Embryonic facial prominence (tissue), 1 donor: Measurements from ENCODE around the gene RPGRIP1L.

Source experiments
- DNase-seq: peaks from one replicate; pipeline ENCODE4 v3.0.0-alpha.2; 2016; ENCODE audit errors: extremely low spot score

The RPGRIP1L gene

DNA sequence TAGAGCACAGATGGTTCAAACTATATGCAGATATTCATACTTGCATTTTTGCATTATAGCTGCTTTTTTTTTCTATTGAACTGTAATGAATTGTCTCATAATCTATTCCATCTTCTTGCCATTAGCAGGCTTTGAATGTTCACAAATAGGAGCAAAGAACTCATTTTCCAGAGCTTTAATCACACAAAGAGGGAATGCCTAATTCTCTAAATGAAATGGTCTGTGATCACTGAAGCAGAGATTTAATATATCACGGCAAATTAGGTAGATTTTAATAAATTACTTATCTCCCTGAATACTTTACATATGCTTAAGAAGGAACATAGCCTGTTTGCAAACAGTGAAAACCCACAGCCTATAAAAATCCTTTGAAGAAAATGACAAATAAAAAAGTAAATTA lies 103.0 kb downstream of the RPGRIP1L start:
- DNase-seq = no peak

GRCh38 chr16:53600126-53600525 lies 103.5 kb downstream of the RPGRIP1L start:
- peak; percentile 63 for DNase-seq

- no peak for DNase-seq
Measured at GRCh38 chr16:53599548-53599947, 104.1 kb downstream of the RPGRIP1L start.

- peak; percentile 43 for DNase-seq
Measured at GRCh38 chr16:53598511-53599275, 105.0 kb downstream of the RPGRIP1L start.

DNA sequence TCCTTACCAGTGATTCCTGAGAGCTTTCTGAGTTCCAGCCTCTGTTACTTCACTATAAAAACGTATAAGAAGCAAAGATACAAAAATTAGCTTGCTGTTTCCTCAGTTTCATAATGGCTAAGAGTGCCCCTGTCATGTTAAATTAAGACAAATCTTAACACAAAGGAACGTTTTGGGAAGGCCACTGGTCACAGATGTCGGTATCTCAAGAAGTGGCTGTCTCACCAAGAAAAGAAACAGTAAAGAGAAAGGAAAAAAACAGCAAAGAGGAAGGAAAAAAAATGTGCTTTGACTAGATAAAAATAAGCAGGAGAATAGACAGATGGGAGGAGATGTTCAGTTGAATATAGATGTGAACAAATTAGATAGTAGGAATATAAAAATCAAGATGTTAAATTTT lies 105.9 kb downstream of the RPGRIP1L start:
- DNase-seq = no peak

DNA sequence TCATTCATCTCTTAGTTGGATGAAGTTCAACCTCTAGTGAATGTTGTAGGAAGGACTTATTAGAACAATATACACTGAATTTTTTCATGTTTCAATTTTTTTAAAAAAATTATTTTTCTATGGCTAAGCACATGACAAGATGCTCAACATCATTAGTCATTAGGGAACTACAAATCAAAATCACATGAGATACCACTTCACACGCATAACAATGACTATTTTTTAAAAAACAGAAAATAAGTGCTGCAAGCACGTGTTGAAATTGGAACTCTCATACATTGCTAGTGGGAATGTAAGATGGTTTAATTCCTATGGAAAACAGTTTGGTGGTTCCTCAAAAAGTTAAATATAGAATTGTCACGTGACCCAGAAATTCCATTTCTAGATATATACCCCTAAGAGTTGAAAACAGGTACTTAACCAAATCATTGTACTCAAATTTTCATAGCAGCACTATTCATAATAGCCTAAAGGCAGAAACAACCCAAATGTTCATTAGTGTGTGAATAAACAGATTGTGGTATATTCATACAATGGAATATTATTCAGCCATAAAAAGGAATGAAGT lies 115.5 kb downstream of the RPGRIP1L start:
- DNase-seq = no peak

GRCh38 chr16:53583401-53583800 lies 120.3 kb downstream of the RPGRIP1L start:
- DNase-seq = no peak

DNA sequence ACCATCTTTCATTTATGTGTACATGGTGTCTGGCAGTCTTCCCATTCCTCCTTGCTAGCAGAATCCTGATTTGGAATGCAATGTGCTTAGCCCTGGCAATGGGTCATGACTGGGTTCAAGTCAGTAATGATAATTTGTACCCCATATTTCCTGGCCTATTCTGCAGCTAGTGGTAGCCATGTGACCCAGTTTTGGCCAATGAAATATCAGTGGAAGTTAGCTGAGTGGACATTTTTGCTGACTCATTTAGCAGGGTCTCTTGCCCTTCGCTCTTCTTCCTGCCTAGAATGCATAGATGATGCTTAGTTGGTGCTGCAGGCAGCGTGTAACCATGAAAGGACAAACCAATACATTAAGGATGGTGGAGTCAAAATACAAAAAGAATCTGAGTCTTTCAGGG lies 121.9 kb downstream of the RPGRIP1L start:
- no peak for DNase-seq

GRCh38 chr16:53580038-53580802 lies 123.4 kb downstream of the RPGRIP1L start:
- DNase-seq = no peak

DNA sequence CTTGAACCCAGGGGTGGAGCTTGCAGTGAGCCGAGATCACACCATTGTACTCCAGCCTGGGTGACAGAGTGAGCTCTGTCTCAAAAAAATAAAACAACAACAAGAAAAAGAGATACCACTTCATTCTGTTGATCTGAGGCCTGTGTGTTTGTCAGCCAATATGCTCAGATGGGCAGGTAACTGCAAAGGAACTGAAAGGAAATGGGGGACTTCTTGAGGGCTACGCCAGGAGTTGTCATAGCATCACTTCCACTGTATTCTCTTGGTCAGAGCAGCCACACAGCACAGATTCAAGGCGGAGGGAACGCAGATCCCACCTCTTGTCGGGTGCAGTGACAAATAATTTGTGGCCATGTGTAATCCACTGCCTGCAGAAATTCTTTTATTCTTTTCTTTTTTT lies 126.8 kb downstream of the RPGRIP1L start:
- no peak for DNase-seq

DNA sequence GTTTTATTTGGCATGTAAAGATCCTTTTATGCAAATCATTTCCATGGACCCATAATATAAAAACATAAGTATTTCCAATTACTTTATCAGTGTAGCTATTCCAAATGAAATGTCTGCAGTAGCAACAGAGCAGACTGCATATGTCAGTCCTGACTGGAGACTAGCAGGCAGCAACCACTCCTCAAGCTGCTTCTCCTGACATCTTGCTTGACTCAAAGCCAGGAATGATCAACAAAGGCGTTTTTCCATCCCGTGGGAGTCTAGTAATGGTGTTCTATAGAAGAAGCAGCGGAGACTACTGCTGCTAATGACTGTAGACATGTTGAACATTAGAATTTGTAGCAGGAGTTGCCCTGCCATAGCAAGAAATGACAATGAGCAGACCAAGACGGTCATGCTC lies 127.4 kb downstream of the RPGRIP1L start:
- DNase-seq = no peak

DNA sequence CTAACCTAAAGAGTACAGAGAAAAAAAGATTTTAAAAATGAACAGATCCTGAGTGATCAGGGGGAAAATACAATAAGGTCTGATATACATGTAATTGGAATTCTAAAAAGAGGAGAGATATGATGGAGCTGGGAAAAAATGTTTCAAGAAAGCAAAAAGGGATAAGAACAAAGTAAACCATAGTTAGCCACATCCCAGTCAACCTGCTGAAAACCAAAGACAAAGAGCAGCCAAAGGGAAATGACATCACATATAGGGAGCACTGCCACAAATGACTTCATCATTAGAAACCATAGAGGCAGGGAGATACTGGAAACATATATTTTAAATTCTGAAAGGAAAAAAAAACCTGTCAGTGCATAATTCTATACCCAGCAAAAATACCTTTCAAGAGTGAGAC lies 131.9 kb downstream of the RPGRIP1L start:
- DNase-seq = no peak

DNA sequence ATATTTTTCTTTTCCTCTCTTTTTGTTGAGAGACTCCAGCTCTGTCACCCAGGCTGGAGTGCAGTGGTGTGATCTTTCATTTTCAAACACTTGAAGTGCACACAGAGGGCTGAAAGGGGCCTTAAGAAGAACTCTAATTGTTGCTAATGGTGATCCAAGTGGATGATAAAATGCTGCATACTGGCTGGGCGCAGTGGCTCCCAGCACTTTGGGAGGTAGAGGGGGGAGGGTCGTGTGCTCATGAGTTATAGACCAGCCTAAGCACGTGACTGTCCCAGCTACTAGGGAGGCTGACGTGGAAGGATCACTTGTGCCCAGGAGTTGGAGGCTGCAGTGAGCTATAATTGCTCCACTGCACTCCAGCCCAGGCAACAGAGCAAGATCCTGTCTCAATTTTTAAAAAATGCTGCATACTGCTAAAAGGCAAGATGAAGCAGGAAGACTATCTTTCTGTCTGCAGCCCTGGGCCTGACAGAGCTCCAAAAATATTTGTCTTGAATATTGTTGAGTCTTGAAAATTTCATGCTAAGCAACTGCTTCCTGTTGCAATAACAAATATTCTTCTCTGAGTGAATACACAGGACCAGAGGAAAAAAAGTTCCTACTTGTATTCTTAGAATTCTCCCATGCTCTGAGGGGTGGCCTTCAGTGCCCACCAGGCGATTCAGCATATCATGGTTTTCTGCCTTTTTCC lies 137.0 kb downstream of the RPGRIP1L start:
- no peak for DNase-seq

DNA sequence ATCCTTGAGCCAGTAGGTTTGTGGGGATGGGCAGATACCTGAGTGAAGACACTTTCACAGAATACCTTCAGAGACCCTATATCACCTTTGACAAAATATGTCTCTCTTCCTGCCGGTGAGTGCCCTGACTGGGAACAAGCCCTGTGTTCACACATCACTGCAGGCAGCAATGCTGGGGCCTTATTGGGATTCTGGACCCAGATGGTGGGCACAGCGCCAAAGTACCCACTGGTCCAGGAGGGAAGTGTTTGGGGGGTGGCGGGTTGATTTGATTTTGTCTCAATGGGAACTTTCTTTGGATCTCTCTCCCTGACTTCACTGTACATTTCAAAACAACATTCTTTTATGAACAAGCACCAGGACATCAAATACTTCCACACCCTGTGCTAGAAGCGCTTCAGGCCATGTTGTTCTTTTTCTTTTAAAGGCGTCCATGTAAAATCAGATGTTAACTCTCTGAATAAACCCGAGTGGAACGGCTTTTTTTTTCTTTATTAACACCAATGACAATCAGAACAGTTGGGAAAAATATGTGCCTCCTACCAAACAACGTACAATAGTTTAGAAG lies 138.3 kb downstream of the RPGRIP1L start:
- DNase-seq = peak; percentile 24

DNA sequence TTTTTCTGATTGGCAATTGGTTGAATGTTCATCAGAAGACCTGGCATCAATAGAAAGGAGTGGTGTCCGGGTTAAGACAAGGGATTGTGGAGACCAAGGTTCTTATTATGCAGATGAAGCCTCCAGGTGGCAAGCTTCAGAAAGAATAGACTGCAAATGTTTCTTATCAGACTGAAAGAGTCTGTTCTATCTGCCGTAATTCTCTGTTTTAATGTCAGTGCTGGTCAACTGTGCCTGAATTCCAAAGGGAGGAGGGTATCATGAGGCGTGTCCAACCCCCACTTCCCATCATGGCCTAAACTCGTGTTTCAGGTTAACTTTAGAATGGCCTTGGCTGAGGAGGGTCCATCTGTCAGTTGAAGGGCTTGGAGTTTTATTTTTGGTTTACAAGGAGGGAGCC lies 140.2 kb downstream of the RPGRIP1L start:
- no peak for DNase-seq

GRCh38 chr16:53561101-53561888 lies 142.4 kb downstream of the RPGRIP1L start:
- no peak for DNase-seq

GRCh38 chr16:53559270-53559951 lies 144.2 kb downstream of the RPGRIP1L start:
- no peak for DNase-seq

GRCh38 chr16:53558710-53559109 lies 144.9 kb downstream of the RPGRIP1L start:
- DNase-seq = no peak

- DNase-seq = no peak
Measured at GRCh38 chr16:53556521-53556920, 147.1 kb downstream of the RPGRIP1L start.

- peak; percentile 90 for DNase-seq
Measured at GRCh38 chr16:53549970-53550690, 153.5 kb downstream of the RPGRIP1L start.
